Neutrophil (primary cell): ENCODE measurements around the gene ZNF611.

Source experiments
- H3K27ac ChIP-seq: fragments of 200-600 bp; sonication (generic); 2 replicates; pipeline ENCODE4 v1.5.1; 2016; ENCODE audit warnings: mild to moderate bottlenecking, moderate library complexity
- H3K27me3 ChIP-seq: fragments of 200-600 bp; sonication (generic); 2 replicates; pipeline ENCODE4 v1.6.0; 2016; ENCODE audit warnings: mild to moderate bottlenecking
- H3K36me3 ChIP-seq: fragments of 200-600 bp; sonication (generic); 2 replicates; pipeline ENCODE4 v1.5.1; 2017
- H3K4me1 ChIP-seq, 2 experiments: fragments of 200-600 bp in 1 of 2; sonication (generic) in 1 of 2; 1 replicate in 1 of 2; 2 replicates in 1 of 2; pipeline versions ENCODE4 v1.5.1 to v1.6.1; 2013 to 2016; ENCODE audit warnings: low read depth in 1 of 2, low read length in 1 of 2, mild to moderate bottlenecking in 1 of 2, moderate library complexity in 1 of 2; ENCODE audit not compliant: control insufficient read depth in 1 of 2, insufficient read depth in 1 of 2
- H3K4me3 ChIP-seq, 2 experiments: fragments of 200-600 bp in 1 of 2; sonication (generic) in 1 of 2; 1 replicate in 1 of 2; 2 replicates in 1 of 2; pipeline ENCODE4 v1.5.1; 2013 to 2016; ENCODE audit warnings: low read depth in 1 of 2, low read length in 1 of 2, mild to moderate bottlenecking in 1 of 2, moderate library complexity in 1 of 2
- H3K9me3 ChIP-seq: fragments of 200-600 bp; sonication (generic); 2 replicates; pipeline ENCODE4 v1.5.1; 2016
- TF ChIP-seq, protein P1 (sequence below): fragments of 200-600 bp; sonication (generic); IDR thresholded peaks from 2 replicates; pipeline ENCODE4 v1.5.1; 2016; ENCODE audit warnings: antibody characterized with exemption

The ZNF611 gene

DNA sequence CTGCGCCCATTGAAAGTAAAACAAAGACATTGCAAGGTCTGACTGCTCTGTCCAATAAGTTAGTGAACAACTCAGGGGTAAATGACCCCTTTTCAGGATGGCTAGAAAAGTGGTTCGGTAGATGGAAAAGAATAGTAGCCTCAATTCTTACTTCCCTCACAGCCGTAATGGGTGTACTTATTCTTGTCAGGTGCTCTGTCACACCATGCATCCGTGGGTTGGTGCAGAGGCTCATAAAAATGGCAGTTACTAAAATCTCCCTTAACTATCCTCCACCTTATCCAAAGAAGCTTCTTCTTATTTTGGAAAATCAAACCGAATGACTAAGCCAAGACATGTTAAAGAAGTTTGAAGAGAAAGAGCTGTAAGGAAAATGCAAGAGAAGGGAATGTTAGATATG lies 65.3 kb downstream of the ZNF611 start:
- peaks cover 3% of the 10 kb centered on the region for H3K9me3 ChIP-seq
- H3K27ac ChIP-seq, result no peak overlapping the region
- H3K4me1 ChIP-seq, result peaks cover 11 to 27% of the 10 kb centered on the region in 2 experiments
- H3K27me3 ChIP-seq, result no peaks in the 10 kb centered on the region
- TF ChIP-seq, protein P1, sequence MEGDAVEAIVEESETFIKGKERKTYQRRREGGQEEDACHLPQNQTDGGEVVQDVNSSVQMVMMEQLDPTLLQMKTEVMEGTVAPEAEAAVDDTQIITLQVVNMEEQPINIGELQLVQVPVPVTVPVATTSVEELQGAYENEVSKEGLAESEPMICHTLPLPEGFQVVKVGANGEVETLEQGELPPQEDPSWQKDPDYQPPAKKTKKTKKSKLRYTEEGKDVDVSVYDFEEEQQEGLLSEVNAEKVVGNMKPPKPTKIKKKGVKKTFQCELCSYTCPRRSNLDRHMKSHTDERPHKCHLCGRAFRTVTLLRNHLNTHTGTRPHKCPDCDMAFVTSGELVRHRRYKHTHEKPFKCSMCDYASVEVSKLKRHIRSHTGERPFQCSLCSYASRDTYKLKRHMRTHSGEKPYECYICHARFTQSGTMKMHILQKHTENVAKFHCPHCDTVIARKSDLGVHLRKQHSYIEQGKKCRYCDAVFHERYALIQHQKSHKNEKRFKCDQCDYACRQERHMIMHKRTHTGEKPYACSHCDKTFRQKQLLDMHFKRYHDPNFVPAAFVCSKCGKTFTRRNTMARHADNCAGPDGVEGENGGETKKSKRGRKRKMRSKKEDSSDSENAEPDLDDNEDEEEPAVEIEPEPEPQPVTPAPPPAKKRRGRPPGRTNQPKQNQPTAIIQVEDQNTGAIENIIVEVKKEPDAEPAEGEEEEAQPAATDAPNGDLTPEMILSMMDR, result no peak
- H3K4me3 ChIP-seq, result no peak overlapping the region
- H3K36me3 ChIP-seq, result no peaks in the 10 kb centered on the region

DNA sequence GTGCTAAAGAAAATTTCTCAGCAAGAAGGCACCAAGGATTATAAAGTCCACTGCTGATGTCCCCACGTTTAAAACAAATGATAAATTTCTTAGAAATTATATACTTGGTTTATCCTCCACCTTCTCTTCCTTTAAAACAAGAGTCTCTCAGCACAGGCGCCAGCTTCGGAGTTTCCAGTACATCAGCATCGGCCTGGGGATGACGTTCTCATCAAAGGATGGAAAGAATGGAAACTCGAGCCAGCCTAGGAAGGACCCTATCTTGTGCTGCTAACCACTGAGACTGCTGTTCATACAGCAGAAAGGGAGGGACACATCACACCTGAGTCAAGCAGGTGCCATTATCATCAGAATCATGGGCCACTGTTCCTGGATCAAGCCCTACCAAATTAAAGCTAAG lies 66.9 kb downstream of the ZNF611 start:
- no peaks in the 10 kb centered on the region for H3K36me3 ChIP-seq

DNA sequence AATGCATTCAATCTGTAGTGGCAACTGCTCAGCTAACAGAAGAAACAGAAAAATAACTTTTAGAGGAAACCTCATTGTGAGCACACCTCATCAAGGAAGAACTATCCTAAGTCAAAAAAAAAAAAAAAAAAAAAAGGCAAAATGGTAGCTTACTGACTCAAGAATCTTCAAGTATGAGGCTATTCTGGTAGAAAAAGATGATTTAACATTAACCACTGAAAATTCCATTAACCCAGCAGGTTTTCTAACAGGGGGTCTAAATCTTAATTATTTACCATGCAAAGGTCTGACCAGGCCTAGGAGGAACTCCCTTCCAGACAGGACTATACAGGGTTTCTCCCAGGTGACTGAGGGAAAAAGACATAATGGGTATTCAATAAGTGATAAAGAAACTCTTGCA lies 68.3 kb downstream of the ZNF611 start:
- Histone ChIP-seq H3K27ac (peak overlapping the region; percentile 49), H3K4me1 (peaks cover 11 to 27% of the 10 kb centered on the region in 2 experiments), H3K27me3 (no peaks in the 10 kb centered on the region), H3K36me3 (no peaks in the 10 kb centered on the region), H3K4me3 (no peak overlapping the region), H3K9me3 (no peaks in the 10 kb centered on the region)
- TF ChIP-seq, protein P1, result no peak

More for the DNA sequence above, 66.9 kb downstream of the ZNF611 start:
- H3K4me3 ChIP-seq, result no peak overlapping the region
- no peak overlapping the region for H3K27ac ChIP-seq
- H3K4me1 ChIP-seq, result peaks cover 11 to 27% of the 10 kb centered on the region in 2 experiments
- TF ChIP-seq, protein P1, result no peak
- peaks cover 3% of the 10 kb centered on the region for H3K9me3 ChIP-seq
- no peaks in the 10 kb centered on the region for H3K27me3 ChIP-seq

DNA sequence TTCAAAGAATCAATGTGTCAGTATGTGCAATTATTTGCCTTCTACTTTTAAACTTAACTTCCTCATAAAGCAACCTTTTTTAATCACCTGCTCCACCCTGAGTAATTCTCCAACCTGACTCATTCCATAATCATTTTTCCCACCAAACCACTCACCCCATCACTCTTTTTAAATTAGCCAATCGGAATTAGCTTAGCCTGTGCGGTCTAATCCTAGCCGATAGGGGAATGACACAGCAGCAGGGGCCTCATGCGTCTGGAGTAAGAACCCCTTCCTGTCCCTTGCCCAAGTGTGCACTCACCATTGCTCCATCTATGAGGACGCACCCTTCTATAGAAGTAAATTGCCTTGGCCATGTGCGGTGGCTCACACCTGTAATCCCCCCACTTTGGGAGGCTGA lies 69.3 kb downstream of the ZNF611 start:
- Histone ChIP-seq H3K27ac (peak overlapping the region; percentile 47), H3K4me3 (no peak overlapping the region), H3K9me3 (no peaks in the 10 kb centered on the region), H3K27me3 (no peaks in the 10 kb centered on the region), H3K36me3 (peaks cover under 1% of the 10 kb centered on the region), H3K4me1 (peaks cover 11 to 27% of the 10 kb centered on the region in 2 experiments)
- TF ChIP-seq, protein P1, result no peak

DNA sequence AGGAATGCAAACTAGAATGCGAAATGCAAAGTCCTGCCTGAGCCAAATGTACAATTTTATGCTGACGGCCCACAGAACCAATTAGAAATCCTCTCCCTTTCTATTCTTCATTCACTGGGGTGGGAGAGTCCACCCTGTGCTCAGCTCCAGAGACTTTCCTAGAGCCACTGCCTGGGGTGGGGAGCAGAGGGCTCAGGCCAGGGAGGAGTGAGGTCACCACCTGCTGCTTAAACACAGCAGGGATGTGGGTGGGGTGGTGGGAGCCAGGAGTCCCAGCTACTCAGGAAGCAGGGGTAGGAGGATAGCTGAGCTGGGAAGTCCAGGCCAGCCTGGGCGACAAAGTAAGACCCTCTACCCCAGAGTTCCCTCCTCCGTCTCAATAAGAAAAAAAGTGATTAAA lies 69.8 kb downstream of the ZNF611 start:
- H3K4me1 ChIP-seq, result peaks cover 11 to 27% of the 10 kb centered on the region in 2 experiments
- H3K36me3 ChIP-seq, result peaks cover 5% of the 10 kb centered on the region
- H3K9me3 ChIP-seq, result no peaks in the 10 kb centered on the region
- TF ChIP-seq, protein P1, result no peak
- H3K27me3 ChIP-seq, result no peaks in the 10 kb centered on the region
- peak overlapping the region; percentile 47 for H3K27ac ChIP-seq
- H3K4me3 ChIP-seq, result no peak overlapping the region

- peaks cover 11 to 27% of the 10 kb centered on the region in 2 experiments for H3K4me1 ChIP-seq
- H3K27me3 ChIP-seq, result no peaks in the 10 kb centered on the region
- no peaks in the 10 kb centered on the region for H3K9me3 ChIP-seq
- TF ChIP-seq, protein P1, result no peak
- H3K4me3 ChIP-seq, result no peak overlapping the region
- no peak overlapping the region for H3K27ac ChIP-seq
- H3K36me3 ChIP-seq, result peaks cover 9% of the 10 kb centered on the region
These were observed 70.4 kb downstream of the ZNF611 start for GRCh38 chr19:52664461-52664860.
